SK-N-SH treated with all-trans-retinoic acid at 6 μM for 48 hours (cell line): Measurements from ENCODE around the gene SREBF2.

Experiments
- ARNTL ChIP-seq: fragments of 450-650 bp; formaldehyde crosslinking; IDR thresholded peaks from 2 replicates; pipeline ENCODE4 v1.5.0; 2020; ENCODE audit warnings: low read depth, mild to moderate bottlenecking, moderate library complexity, borderline replicate concordance
- OSR1 ChIP-seq: fragments of 250-450 bp; sonication (Bioruptor Pico); IDR thresholded peaks from 2 replicates; pipeline ENCODE4 v1.8.0; 2022; ENCODE audit warnings: moderate library complexity, mild to moderate bottlenecking, inconsistent platforms
- TOX ChIP-seq: fragments of 250-450 bp; sonication (Bioruptor Pico); IDR thresholded peaks from 2 replicates; pipeline ENCODE4 v1.8.0; 2021; ENCODE audit warnings: mild to moderate bottlenecking, moderate library complexity, borderline replicate concordance
- ZFP3 ChIP-seq: fragments of 250-450 bp; sonication (Bioruptor Pico); IDR thresholded peaks from 2 replicates; pipeline ENCODE4 v1.5.0; 2020; ENCODE audit warnings: mild to moderate bottlenecking, moderate library complexity
- TF ChIP-seq, protein P1 (sequence below): fragments of 250-450 bp; sonication (Bioruptor Pico); IDR thresholded peaks from 2 replicates; pipeline ENCODE4 v1.8.0; 2020; ENCODE audit warnings: mild to moderate bottlenecking, moderate library complexity, borderline replicate concordance

GRCh38 chr22:41831383-41831782 is 1.5 kb upstream of the SREBF2 start:
- TF ChIP-seq ARNTL (no peak), OSR1 (CRISPR knock-in tag) (no peak), ZFP3 (CRISPR knock-in tag) (no peak), TOX (CRISPR knock-in tag) (no peak)
- TF ChIP-seq, protein P1, sequence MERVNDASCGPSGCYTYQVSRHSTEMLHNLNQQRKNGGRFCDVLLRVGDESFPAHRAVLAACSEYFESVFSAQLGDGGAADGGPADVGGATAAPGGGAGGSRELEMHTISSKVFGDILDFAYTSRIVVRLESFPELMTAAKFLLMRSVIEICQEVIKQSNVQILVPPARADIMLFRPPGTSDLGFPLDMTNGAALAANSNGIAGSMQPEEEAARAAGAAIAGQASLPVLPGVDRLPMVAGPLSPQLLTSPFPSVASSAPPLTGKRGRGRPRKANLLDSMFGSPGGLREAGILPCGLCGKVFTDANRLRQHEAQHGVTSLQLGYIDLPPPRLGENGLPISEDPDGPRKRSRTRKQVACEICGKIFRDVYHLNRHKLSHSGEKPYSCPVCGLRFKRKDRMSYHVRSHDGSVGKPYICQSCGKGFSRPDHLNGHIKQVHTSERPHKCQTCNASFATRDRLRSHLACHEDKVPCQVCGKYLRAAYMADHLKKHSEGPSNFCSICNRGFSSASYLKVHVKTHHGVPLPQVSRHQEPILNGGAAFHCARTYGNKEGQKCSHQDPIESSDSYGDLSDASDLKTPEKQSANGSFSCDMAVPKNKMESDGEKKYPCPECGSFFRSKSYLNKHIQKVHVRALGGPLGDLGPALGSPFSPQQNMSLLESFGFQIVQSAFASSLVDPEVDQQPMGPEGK (CRISPR knock-in tag), result no peak
